NCI-H524 treated with DMSO at 0.1 percent for 48 hours (cell line): Measurements from ENCODE around the gene TMEM131L.

Experiments
- DNase-seq: peaks from one replicate; lab custom pipeline; 2025; lab: John Stamatoyannopoulos, UW

The TMEM131L gene

DNA sequence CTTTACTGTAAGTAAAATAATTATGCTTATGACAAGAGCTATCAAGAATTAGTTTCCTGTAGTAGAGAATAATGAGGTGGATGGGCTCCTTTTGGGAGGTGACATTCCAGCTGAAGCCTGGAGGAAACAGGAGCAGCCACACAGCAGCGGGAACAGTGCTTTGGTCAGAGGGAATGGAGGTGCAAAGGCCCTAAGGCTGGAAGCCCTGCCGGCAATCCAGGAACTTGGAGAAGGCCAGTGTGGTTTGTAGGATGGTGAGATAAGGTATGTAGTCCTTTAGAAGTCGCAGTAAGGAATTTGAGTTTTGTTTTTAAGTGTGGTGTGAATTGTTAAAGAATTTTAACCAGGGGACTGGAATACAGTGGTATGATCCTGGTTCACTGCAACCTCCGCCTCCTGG, 8.1 kb downstream of the TMEM131L start:
- no peak for DNase-seq

DNA sequence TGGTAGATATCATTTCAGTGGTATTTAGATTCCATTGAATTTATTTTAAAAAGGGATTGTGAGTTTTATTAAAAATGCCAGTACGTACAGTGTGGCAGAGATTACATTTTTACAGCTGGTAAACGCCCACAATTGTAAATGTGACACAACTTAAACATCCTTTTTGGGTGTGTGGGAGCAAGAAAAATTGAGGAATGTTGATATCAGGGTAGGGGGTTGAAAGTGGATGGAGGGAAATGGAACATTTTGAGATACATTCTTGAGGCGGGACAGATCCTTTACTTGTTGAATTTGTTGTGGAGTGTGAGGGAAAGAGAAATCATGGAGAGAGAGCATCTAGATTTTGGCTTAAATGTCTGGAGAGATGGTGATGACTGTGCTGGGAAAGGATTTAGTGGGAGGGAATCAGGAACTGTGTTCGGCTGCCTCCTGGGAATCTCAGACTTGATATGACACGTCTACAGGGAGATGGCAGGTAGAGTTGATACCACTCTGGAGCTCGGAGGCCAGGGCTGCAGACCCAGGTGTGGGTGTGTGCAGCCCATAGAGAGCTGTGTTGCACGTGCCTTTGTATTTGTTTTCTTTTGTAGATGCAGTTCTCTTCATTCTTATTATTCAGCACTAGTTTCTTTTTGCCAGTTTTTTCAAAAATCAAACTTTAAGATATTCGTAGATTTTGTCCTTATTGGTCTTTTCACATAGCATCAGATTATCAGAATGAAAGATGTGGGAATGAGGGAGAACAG, 10.8 kb downstream of the TMEM131L start:
- no peak for DNase-seq

DNA sequence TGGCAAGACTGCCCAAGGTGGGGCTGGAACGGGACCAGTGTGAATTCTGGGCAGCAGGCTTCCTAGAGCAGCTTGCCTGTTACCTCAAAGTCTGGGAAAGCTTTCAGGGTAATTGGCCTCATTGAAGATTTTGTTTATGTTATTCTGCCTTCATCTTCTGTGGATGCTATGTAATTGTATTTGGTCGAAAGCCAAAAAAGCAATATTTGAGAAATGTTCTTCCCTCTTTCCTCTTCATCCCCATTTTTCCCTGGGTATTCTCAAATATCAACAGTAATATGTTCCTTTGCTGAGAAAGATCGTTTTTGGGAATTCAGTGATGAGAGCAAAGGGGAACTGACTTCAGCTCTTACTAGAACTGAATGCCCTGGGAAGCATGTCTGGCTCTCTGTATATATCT, 12.9 kb downstream of the TMEM131L start:
- DNase-seq: no peak

DNA sequence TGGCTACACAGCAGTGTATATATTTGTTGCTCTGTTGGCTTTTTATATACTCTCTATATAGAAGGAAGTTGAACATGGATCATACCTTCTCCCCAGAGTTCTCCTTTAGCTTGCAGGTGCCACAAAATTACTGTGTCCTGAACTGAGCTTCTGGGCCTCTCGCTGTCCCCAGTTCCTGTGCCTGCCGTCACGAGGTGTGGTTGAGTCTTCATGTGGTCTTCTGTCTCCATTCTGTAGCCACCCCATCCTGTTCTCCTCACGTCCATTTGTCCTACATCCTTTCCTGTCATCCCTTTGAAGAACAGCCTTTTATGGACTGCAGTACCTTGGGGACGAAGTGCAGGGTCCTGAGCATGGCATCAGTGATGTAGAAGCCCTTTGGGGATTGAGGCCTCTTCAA, 14.5 kb downstream of the TMEM131L start:
- DNase-seq: no peak

DNA sequence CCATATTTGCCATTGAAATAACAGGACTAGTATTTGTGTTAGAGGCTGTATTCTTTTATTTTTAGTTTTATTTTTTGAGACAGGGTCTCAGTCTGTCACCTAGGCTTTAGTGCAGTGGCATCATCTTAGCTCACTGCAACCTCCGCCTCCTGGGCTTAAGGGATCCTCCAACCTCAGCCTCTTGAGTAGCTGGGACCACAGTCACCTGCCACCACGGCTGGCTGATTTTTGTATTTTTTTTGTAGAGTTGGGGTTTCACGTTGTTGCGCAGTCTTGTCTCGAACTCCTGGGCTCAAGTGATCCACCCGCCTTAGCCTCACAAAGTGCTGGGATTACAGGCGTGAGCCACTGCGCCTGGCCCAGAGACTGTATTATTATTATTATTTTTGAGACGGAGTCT, 15.3 kb downstream of the TMEM131L start:
- DNase-seq: no peak

DNA sequence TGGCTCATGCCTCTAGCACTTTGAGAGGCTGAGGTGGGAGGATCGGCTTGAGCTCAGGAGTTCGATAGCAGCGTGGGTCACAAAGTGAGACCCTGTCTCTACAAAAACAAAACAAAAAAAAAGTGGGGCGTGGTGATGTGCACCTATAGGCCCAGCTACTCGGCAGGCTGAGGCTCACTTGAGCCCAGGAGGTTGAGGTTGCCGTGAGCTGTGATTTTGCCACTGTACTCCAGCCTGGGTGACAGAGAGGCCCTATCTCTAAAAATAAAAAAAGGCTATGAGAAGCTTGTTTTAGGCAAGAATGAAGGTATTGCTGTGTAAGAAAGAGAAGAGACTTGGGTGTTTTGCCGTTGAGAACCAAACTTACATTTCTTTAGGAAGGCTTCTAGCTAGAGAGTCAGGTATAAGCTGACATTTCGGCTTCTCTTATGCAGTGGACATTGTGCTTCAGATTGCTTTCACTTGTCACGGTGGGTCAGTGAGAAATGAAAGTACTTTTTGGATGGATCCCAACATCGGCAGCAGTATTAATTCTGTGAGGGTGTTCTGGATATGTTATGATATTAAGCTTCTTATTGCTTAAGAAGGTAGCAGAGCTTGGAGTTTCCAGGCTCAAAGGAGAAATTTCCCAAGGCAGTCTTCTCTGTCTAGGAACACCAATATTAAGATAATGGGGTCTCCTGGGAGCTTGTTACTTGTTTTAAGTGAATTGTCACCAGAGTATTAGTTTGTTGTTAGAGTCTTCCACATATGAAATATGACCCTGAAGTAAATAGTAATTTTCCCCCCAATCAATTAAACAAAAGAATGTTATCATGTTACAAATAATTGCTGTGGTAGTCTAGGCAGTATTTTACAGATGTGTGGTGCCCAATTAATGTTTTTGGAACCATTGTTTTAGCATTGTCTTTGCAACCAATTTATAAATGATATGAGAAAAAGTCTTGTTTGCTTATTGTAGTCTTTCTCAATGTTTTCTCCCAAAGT, 17.6 kb downstream of the TMEM131L start:
- DNase-seq: no peak

DNA sequence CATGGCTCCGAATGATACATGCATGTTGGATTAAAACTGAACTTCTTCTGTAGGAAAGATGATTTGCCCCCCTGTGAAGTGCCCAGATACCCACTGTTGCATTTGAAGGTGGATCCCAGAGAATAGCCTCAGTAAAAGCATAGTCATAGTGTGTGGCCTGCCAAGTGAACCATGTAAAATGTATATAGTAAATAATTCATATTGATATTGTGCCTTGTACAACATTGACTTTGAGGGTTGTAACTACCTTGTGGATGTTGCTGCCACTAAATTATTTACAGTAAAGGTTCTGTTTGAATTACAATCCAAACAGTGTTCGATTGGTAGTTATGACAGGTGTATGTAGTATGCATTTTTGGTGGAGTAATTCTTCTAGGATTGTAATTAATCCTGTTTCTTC, 19.2 kb downstream of the TMEM131L start:
- DNase-seq: no peak

DNA sequence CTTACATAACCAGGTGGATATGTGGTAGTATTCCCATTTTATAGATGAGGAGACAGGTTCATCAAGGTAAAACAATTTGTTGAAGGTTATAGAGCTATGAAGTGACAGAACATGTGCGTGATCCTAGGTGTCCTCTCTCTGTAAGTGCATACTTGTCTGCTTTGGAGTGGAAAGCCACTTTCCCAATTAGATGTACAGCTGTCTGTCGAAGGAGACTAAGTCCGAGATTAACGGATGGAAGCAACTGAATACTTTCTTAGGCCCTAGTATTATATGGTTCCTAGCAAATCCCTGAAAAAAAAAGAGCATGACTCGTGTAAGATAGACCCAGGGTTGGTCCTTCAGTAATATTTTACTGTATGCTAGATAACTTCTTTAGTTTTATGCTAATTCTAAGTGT, 19.7 kb downstream of the TMEM131L start:
- DNase-seq: peak; percentile 37

DNA sequence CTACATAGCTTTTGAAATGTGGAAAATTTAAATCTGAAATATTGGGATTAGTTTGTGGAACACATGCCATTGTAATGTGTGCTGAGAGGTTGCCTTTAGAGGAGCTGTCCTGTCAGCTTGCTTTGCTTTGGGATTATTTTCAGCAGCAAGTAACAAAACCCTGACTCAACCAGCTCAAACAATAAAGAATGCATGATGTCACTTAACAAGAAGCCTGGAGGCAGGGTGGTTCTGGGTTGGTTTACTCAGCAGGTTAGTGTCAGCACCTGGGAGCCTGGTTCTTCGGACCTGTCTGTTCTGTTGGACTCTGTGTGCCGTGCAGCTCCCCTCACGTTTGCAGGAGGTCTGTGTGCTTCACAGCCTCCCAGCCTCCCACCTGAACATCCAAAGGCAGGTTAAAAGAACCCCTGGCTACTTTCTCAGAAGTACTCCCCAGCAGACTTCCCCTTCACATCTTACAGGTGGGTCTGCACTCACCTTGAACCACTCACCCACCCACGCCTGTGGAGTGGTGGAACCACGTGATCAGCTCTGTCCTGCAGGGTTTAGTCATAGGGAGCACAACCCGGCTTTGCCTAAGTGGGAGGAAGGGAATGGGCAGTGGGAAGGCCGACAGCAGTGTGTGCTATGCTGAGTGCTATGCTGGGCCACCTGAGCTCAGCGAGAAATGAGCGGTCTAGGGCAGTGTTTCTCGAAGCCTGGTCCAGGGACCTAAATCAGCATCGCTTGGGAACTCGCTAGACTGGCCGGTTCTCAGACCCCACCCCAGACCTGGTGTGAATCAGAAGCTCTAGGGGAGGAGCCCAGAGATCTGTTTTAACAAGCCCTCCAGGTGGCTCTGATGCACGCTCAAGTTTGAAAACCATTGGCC, 20.4 kb downstream of the TMEM131L start:
- no peak for DNase-seq

DNA sequence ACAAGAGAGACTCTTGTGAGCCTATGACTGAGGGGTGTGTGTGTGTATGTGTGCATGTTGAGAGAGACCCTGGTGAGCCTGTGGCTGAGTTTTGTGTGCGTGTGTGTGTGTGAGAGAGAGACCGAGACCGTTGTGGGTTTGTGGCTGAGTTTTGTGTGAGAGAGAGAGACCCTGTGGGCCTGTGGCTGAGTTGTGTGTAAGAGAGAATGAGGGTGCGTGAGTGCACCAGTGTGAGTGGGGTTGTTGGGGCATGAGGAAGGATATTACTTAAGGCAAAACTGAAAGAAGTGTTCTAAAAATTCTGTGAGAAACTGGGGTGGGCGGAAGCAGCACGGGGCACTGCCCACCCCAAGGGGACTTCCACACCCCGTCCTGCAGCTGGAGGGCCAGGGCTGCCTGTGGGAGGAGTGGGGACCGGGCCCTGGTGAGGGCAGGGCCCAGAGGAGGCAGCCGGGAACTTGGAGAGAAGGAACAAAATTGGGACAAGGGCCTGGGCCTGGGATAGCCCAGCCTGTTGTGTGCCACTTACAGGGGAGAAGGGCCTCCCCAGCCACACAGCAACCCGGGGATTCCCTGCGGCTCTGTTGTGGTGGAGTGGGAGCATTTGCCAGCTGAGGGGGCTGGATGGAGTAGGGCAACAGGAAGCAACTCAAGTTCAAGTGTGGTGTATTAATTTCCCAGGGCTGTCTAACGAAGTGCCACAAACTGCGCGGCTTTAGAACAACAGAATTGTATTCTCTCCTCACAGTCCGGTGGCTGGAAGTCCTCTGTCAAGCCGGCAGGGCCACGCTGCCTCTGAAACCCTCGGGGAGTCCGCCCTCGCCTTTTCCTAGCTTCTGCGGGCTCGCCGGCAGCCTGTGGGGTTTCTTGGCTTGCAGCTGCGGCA, 22.1 kb downstream of the TMEM131L start:
- no peak for DNase-seq

DNA sequence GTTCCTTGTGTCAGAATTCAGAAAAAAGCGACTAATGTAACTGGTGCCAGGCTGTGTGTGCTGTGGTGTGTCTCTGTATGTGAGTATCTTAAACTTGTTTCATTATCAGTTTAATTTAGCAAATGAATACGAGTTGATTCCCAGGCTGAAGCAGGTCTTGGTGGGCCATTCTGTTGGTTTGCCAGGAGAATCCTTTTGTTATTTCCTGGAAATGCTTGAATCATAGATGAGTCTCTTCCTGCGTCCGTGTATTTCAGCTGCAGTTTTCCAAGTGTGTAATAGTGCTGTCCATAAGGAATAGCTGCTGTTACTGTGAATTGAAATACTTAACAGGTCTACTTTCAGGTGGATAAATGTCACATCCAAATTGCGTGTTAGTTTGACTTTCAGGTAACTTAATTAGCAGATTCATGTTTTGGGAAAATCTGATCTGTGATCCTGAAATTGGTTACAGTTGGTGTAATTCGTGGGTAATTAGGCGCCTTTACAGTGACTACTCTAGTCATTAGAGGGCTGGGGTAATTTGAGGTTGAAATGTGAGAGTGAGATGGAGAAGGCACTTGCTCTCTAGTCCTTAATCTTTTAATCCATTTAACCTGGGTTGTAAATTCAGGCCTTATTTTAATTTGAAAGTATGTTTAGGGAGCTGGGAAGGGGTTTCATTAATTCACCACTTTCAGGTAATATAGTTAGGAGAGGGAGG, 23.8 kb downstream of the TMEM131L start:
- DNase-seq: peak; percentile 64

DNA sequence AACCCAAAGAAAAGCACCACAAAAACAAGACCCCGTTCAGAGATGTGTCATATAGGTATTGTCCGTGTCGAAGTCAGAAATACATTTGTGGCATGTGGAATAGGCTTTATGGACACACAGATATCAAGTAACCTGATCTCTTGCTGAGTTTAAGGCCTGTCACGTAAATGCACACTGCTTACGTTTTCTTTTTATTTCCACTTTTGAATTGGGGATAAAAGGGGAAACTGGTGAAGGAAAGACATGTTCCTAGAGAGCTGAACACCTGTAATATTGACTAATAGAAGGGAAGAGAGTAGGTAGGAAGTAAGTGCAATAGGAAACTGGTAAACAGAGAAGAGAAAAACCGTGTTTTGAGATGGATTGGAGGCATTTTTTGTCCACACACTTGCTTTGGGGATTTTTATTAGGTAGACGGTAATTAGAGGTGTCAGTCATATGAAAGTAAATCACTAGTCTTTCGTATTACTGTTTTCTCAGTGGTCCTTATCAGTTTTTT, 24.9 kb downstream of the TMEM131L start:
- DNase-seq: no peak

DNA sequence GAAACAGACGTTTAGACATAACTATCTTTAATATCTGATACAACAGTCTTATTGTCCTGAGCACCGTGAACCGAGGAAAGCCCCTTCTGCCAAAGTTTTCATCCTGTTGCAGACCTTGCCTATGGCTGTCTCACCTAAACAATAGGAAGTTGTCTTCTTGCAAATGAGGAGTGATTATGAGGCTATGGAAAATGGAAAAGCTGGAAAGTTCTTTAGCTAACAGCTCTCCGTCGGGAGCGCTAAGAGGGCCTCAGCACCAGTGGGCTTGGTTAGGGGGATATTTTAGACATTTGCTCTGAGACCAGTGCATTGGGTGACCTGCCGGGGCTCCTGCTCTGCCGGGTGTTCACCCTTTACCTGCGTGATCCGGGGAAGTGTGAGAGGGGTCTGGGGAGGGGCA, 28.4 kb downstream of the TMEM131L start:
- no peak for DNase-seq

DNA sequence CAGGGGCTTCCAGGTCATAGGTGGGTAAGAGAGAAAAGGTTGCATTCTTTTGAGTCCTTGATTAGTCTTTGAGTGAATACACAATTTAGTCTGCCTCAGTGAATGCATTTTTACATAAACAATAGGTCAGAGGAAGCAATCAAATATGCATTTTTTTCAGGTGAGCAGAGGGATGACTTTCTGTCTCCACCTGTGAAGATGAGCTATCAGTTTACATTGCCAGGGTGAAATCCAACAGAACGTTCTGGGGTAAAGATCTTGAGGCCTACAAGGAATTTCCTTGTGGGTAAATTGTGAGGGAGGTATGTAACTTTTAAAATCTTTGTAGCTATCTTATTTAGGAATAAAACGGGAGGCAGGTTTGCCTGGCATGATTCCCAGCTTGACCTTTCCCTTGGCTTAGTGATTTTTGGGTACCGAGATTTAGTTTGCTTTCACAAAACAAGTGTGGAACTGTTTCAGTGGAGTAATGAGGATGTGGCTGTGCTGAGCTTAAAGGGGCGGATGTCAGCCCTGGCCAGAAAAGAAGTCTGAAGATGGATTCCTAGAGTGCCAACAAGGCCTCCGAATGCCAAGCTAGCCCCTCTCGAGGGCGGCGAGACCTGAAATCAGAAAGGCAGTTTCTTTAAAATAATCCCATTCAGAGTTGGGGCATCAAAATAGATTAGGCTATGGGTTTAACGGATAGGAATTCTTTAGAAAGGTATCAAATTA, 29.5 kb downstream of the TMEM131L start:
- no peak for DNase-seq

DNA sequence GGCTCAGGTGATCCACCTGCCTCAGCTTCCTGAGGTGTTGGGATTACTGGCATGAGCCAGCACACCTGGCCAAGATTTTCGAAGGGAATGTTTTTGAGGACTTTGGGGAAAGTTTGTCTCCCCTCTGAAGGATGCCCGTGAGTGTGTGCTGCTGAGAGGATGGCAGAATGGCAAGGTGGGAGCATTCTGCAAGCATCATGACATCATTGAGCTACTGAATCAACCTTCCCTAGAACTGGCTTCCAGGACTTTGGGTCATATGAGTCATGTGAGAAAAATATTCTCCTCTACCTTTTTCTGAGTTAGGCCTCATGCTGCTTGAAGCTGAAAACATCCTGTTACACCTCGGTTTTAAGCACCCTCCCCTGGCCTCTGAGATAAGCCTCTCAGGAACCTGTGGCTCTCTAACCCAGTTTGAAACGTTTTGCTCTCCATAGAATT, 31.0 kb downstream of the TMEM131L start:
- DNase-seq: no peak

DNA sequence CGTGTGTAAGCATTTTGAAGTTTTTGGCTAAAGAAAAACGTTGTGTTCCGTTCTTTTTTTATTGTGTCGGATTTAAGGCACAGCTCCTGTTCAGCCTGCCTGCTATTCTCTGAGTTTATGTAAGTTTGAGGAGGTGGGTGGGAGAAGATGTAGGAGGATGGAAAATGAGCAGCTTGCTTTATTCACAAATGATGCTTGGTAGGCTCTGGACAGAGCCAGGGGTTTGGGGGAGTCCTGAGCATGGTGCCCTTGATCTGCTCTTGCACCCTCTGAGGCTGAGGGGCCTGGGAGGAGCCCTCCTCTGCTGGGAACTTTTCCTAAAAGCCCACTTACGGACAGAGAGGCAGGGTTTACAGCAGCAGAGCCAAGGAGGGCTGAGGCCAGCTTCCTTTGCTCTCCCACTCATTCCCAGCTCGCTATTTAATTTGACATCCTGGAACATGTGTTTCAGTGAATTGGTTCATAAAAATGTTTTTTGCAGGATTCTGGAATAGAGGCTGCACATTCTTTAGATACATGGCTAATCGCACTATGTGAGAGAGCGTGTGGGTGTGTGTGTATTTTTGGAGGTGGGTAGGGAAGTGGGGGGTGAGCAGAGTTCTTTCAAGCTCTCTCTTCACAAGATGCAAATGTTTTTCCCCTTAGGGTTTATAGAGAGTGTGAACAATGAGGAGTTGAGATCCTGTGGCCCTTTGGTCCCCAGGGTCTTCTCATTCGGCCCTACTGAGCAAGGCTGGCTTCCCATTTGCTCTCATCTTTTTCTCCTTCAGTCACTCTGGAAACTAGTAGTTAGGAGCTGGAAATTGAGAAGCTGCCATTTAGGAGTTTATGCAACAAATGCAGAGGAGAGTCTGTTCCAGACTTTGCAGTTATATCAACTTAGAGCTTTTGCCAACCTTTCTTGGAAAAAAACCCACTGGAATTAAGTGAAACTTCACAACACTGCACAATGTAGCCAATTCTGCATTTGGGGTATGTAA, 32.1 kb downstream of the TMEM131L start:
- no peak for DNase-seq

DNA sequence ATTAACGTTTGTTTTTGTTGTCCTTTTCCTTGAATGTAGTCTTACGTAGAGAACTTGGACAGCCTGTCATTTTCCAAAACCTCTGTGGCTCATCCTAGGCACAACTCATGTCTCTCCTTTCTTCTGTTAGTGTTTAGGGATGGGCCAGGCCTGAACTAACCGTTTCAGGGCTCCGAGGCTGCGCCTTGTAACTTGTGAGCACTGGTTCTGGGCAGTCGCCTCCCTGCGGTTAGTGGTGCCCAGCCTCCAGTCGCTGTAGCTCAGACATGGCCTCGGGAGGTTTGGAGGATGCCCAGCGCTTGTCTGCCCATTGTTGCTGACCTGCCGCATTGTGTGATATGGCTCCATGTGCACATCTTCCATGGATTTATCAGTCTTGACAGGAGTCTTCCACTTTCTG, 32.8 kb downstream of the TMEM131L start:
- no peak for DNase-seq

DNA sequence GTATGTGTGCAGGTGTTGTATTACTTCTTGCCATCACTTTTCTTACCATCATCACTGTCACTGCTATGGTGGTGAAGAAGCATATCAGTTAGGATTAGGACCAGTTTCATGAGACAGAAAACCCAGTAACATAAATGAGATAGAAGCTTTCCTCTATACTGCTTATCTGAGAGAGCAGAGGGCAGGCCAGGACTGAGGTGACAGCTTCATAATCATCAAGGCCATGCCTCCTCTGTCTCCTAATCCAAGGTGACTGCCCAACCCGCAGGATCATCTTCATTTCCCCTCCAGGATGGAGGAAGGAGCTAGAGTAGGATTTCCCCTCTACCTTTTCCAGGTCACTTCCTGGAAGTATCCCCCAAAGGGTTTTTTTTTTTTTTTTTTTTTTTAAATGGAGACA, 35.4 kb downstream of the TMEM131L start:
- no peak for DNase-seq
